Activated CD4-positive, CD25-positive, alpha-beta regulatory T cell treated with anti-CD3 and anti-CD28 coated beads, Interleukin-2, amount 50 U/mL, for 16 hours (primary cell): ENCODE data around the gene ADGRL2.

ENCODE experiments used
- DNase-seq: peaks from one replicate; pipeline ENCODE4 v3.0.0-alpha.2; 2020; ENCODE audit warnings: low read depth, low spot score

The ADGRL2 gene

DNA sequence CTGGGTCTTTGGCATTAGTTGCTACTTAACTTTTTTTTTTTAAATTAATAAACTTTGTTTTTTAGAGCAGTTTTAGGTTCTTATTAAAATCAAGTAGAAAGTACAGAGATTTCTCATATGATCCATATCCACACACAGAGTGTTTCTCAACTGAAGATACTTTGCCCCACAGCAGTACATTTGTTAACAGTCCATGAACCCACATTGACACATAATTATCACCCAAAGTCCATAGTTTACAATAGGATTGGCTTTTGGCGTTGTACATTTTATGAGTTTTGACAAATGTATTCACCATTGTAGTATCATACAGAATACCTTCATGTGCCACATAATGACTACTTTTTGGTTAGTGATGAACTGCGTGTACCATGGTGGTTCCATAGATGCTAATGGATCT, 106.8 kb downstream of the ADGRL2 start:
- no peak for DNase-seq

DNA sequence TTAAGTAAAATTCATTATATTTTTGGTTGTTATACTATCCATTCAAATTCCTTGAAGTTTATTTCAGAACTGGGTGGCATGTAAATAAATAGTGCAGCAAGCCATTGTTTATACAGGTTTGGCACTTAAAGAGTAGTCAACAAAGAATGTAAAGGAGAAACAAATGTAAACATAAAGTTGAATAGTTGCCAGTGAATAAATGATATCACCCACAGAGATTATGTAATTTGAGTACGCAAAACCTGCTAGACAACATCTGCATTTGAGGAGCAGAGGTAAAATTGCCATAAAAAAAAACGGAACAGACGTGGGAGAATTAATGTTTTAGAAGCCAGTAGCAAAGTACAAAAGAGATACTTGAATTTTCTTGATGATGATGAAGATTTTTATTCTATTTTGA, 111.6 kb downstream of the ADGRL2 start:
- no peak for DNase-seq

DNA sequence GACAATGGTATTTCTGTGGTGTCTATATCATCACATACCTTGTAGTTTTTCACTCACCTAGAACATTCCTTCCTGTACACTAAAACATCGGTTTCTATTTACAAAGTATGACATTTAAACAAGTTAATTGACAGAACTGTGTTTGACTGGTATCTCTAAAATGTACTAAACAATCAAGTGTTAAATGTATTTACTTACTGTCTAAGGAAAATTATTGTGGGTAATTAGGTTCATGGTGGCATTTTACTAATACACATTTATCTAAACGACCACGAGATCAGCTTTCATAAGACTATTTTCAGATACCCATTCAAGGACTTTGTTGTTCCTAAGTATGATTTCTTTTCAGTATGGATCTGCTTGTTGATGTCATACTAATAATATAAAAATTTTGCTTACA, 115.2 kb downstream of the ADGRL2 start:
- DNase-seq, result no peak

DNA sequence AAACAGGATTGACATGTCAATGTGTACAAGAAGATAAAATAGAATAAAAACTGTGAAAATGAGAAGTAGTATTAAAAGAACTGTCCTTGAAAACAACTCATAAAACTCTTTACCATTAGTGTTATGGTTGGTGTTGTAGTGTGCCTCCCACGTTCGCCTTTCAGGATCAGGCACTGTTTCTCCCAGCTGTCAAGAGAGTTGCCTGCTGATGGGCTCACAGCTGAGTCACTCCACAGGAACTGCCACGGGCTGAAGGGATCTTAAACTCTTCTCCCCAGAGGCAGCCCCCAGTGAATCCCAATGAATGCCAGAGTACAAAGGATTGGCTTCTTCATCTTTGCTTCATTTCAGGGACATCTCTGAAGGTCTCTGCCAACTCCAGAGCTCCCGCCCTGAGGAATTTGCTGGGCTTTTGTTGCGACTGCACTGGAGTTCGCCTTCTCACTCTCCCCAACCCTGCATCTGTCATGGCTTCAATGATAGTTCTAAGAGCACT, 119.6 kb downstream of the ADGRL2 start:
- no peak for DNase-seq

DNA sequence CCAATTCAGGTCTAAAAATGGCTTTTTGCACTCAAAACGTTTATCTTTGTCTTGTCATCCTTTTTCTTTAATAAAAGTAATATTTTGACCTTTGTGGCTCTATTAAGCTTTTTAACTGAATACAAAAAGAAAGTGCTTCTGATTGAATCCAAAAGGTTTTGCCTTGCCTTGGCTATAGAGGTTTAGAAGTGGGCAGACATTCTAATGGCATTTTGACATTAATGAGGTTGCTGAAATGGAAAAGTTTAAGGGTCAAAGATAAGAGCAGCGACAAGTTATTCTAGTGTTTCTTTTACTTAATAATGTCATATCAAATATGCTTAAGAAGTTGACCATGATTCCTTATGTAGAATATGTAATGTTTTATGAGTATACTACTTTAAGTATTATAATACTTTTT, 120.2 kb downstream of the ADGRL2 start:
- DNase-seq, result no peak

DNA sequence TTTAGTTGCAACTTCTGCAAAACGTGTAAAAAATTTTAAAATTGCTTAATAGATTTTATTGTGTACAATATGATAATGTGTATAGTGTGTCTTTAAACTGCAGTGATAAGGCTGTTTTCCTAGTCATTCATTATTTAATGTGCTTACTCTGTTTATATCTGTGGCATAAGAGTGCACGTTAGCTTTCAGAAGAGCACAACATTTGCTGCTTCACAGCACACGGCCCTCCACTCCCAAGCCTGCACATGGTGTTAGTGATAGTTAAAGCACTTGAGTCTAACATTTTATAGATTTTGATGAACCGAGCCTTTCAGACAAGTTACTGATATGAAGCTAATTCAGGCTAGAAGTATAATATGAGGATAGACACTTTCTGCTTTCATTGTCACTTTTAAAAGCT, 120.6 kb downstream of the ADGRL2 start:
- no peak for DNase-seq

DNA sequence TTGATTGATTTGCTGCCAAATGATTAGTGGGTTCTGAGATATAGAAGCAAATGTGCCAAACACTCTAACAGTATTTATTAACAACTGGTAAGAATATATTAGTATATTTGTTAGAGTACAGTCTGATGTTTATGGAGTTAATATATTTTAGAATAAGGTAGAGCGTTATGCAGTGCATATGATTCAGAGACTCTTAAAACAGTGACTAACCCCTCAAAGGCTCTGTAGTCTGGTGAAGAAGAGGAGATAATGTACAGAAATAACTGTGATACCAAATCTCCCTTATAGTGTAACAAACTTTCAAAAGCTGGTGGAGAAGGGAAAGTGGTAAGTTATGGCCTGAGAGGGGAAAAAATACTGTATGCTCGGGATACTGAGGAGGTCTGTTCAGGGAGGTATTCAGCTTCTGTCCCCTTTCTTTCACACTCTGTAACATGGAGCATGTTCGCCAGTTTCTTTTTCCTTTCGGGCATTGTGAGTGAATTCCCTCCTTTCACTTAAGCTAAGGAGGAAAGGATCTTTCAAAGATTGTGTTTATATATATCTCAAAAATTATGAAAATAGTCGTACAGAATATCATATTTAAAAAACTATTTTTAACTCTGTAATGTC, 121.2 kb downstream of the ADGRL2 start:
- DNase-seq, result no peak

DNA sequence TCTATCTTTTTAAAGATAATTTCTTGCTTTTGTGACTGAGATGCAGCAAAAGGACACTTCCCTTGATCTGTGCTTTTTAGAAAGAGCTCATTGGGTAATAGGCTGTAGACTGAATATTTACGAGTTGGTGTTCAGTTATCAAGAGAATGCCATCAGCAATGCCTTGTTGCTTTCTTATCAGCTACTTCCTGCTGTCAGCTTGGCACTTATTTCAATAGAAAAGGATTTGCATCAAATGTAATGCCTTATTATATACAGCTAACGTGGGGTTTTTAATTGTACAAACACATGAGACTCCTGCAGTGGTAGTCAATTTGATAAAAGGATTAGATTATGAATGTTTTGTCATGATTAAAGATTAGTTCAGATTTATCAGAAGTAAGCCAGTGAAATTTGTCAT, 122.2 kb downstream of the ADGRL2 start:
- no peak for DNase-seq

DNA sequence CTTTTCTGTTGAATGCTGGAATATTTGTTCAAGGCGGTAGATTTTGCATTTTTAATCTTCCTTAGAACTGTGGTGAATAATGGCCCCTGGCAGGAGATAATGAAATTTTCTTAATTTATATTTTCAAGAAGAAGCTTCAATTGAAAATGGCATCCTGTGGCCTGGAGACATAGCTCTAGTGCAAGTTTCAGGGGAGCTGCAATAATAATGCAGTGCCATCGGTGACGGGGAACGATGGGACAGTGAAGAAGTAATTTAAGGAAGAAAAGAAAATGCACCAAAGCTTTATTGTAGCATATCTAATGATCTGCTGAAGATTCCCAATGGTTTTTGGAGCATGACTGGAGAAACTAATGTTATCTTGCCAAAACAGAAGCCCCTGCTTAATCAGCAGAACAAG, 128.4 kb downstream of the ADGRL2 start:
- DNase-seq, result no peak

DNA sequence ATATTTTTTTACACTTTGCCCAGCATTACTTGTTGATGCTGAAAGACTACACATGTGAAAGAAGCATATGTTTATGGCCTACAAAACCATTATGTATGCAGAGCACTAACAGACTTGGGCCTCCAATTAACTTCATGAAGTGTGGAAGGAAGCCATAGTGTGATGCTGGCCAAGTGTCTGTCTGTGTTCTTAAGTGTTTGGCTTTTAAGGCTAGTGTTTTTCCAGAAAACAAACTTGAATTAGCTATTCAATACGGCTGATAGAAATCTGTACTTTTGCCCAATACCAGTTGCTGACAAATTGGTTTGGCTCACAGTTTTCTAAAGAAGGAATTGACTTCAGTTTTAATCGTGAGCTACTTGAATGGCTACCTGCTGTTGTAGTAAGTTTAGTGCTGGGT, 136.1 kb downstream of the ADGRL2 start:
- no peak for DNase-seq

DNA sequence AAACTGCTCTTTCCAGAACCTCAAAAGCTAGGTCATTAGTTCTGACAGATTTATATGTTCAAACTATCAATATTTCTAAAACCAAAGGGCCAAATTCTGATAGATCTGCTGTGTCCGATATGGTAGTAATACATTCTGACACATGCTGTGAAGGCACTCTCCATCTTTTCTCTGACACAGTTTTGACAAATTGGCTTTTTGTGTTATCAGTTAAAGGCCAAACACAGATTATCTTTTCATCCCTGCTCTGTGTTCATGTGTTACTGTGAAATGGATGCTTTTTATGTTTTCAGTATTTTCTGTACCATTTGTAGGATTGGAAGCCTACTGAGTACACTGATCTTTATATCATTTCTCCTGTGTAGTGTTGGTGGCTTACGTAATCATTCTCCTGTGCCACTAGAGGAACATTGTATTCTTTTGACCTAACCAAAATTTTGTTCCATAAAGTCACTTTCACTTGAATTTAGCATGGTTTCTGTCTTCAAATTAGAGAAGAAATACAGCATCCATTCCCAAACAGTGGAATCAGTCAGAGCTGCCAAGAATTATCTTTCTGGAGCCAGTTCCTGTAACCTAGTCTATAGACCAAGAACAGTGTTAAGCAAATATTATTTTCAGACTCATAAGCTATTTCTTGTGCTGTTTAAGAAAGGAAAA, 137.2 kb downstream of the ADGRL2 start:
- no peak for DNase-seq

DNA sequence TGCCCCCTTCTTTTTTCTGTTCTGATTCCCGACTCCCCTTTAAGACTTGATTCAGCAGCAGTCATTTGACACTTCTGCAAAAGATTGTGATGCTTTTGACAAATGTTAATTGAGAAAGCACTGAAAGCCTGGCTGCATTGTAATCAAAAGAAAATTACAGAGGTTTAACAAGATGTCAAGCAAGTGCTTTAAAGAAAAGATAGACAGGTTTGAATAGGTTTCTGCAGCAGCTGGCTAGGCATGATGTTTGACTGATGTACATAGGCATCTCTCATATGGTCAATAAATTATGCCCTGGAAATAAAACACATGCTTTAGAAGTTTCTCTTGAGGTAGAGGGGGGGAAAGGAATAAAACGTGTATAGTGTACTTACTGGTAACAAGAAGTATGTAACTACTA, 147.8 kb downstream of the ADGRL2 start:
- no peak for DNase-seq

DNA sequence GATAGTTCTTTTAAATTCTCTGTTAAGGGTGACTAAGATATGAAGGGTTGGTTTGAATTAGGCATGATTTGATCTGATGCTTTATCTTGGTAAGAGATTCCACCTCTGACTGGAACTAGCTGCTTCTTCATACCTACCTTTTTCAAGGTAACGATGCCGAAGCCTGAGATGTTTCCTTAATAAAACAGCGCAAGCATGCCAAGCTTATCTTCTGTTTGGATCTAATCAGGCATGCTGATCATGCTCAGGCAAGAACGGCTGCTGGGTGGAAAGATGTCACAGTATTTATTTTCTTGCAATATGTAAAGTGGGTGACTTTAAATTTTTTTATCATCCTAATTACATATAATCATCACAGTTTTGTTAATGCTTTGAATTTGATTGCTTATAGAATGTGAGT, 148.7 kb downstream of the ADGRL2 start:
- no peak for DNase-seq

DNA sequence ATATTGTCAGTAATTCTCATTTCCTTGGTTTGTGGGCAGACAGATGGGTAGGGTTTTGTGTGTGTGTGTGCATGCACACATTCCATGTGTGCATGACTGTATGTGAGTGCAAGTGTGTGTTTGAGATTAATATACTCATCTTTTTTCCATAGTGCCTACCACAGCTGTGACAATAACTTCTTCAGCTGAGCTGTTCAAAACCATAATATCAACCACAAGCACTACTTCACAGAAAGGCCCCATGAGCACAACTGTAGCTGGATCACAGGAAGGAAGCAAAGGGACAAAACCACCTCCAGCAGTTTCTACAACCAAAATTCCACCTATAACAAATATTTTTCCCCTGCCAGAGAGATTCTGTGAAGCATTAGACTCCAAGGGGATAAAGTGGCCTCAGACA, 149.3 kb downstream of the ADGRL2 start:
- no peak for DNase-seq

DNA sequence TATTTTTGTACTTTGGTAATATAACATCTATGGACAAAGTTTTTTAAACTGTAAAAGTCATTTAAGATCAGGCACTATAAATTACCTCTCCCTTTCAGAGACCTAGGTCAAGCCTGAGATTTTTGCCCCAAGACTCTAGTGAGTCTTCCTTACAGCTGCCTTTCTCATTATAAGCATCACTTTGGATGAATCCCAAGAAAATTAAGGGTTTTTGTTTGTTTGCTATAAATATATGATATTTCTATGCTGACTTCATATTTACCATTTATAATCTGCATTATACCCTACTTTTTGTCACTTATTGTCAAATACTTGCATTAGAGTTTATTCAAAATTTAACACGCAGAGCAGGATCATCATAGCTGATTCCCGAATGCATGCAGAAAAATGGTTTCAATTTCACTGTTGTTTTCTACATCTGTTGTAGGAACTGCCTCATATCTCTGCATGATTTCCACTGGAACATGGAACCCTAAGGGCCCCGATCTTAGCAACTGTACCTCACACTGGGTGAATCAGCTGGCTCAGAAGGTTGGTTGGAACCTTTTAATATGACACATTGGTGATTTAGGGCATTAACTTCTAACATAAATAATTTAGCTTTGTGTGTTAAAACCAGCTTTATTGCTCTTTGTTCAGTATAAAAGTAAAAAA, 150.0 kb downstream of the ADGRL2 start:
- DNase-seq, result no peak

DNA sequence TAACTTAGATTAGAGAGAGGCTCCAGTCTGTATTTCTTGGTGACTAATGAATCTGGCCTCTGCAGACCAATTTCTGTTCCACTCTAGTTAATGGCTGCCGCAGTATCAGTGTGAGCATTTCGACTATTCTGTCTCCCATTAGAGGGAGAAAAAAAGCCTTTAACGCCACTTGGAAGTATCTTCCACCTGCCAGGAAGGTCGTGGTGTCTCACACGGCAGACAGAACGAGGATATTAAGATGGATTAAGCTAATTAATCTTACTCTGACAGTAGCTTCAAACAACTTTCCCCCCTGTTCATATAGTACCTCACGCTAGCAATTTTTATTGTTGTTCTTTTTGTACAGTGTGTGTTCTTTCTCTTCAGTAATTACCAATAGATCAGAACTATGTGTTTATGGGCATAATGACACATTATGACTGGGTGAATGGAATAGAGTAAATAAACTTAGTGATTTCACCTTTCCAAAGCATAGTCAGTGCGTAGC, 153.8 kb downstream of the ADGRL2 start:
- no peak for DNase-seq

DNA sequence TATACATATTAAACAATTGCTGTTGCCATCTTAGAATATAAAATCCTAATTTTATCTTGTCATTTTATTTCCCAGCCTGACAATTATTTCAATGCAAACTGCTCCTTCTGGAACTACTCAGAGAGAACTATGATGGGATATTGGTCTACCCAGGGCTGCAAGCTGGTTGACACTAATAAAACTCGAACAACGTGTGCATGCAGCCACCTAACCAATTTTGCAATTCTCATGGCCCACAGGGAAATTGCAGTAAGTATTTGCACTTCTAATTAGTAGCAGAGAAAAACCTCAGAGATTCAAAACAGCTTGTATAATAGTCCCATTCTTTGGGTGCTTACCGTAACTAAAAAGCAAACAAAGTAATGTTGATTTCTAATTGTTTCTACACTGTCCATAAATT, 167.2 kb downstream of the ADGRL2 start:
- no peak for DNase-seq

DNA sequence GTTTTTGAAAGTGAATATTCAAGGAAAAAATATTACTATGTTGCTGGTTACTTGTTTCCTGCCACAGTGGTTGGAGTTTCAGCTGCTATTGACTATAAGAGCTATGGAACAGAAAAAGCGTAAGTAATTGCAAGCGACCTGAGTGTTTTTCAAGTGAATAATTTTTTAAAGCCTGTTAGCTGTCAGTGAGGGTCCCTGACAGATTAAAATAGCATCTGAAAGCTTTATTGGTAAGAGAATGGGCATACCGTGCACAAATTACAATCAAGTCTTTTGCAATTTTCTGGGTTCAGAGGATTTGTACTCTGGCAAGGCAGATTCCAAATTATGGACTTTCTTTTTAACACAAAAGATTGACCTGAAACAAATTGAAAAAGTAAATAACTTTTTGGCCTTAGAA, 169.7 kb downstream of the ADGRL2 start:
- no peak for DNase-seq

DNA sequence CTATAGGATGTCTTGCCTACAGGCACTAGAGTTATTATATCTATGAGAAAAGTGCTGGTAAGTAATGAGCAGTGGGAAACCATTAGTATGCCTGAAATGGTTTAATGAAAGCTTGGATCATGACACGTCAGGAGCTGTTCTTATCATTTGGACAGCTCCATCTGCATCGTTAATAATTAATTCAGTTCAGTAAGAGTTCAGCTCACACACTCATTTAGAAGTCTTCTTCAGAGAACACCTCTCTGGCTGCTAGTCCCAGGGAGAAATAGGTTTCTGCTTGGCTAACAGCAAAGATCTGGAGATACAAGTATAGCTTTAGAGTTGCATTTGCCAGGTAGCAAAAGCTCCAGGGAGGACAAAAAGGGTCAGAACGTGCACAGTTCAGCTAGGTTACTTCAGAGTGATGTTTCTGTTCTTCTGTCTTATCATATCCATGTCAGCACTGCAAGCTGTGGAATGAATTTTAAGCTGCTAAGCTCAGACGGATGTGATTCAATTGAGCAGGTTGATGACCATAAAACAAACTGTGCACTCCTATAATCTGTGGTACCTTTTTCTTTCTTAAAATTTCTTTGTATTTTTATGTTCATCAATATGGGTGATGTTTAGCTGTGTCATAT, 173.6 kb downstream of the ADGRL2 start:
- no peak for DNase-seq

DNA sequence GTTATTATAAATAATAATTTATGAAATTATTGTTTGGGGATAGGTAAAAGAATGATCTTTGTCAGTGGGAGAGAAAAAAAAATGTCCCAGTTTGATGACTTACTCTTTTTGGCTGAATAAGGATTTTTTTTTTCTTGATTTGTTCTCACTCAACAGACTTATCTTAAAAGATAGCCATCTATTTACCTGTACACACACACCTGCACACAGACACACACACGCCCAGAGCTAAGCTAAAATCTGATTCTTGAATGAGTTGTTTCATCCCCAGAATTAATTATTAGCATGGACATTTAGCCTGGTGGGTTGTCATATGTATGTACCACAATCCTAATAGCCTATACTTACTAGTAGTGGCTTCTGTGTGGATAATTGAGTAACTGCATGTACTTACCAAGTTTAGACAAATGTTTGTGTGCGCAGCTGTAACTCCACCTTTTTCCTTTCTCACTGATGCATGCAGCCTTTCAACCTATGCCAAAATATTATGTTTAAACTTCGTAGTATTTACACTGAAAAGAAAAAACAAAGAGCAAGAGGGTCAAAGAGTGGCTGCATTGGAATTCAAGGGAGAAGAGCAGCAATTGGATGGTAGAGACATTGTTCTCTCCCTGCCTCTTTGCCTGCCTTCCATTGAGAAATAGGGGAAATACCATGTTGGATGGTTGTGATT, 174.3 kb downstream of the ADGRL2 start:
- no peak for DNase-seq

DNA sequence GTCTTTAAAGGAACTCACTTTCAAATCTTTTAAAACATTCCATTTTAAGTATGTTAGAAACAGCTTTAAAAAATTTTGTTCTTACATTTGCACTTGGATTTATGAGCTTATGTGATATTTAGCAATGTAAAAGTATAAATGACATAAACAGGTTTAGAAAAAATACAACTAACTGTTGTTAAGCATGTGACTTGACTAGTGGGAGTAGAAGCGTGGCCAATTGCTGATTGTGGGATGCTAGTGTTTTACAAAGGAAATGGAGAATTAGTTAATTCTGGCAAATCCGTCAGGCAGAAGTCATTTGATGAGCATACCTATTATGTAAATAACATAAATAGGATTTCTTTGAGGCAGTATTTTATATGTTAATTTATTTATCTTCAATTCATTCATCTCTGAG, 175.8 kb downstream of the ADGRL2 start:
- DNase-seq, result no peak

DNA sequence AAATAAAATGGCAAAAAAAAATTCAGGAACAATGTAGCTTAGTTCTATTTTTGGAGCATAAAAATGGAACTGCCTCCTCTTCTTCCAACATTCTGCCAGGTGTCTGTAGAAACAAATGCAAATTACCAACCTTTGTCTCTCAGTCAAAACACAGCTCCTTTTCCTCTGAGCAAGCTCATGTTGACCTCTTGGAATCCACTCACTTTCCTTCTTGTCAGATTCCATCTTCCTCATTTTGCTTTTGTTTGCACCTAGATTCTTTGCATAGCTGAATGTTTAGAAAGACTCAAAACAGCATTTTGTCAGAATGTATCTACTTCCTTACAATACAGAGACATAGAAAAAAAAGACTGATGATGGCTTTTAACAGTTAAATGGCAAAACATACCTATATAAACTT, 178.2 kb downstream of the ADGRL2 start:
- no peak for DNase-seq
